GM18867 (cell line): Measurements from ENCODE around the gene BRF1.
"Not testable (repeated sequence)": the region's sequence is repeated elsewhere in the genome, so short reads cannot be mapped to it uniquely, and the experiment has no call there.

Source experiments
- ATAC-seq: cut with Tn5 transposase; IDR thresholded peaks from one replicate; pipeline ENCODE4 v1.9.1; 2021; ENCODE audit warnings: mild to moderate bottlenecking, moderate library complexity; ENCODE audit not compliant: unreplicated experiment

Gene BRF1, protein sequence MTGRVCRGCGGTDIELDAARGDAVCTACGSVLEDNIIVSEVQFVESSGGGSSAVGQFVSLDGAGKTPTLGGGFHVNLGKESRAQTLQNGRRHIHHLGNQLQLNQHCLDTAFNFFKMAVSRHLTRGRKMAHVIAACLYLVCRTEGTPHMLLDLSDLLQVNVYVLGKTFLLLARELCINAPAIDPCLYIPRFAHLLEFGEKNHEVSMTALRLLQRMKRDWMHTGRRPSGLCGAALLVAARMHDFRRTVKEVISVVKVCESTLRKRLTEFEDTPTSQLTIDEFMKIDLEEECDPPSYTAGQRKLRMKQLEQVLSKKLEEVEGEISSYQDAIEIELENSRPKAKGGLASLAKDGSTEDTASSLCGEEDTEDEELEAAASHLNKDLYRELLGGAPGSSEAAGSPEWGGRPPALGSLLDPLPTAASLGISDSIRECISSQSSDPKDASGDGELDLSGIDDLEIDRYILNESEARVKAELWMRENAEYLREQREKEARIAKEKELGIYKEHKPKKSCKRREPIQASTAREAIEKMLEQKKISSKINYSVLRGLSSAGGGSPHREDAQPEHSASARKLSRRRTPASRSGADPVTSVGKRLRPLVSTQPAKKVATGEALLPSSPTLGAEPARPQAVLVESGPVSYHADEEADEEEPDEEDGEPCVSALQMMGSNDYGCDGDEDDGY

GRCh38 chr14:105300542-105301102, at the start of gene BRF1:
Gene BRF1, minus strand, starts transcription at chr14:105301001. Its CDS starts 372 bp downstream, at chr14:105300629.
- peak; percentile 84 for ATAC-seq

- ATAC-seq: no peak
These were observed 49.2 kb upstream of the BRF1 start for GRCh38 chr14:105349992-105350391.

DNA sequence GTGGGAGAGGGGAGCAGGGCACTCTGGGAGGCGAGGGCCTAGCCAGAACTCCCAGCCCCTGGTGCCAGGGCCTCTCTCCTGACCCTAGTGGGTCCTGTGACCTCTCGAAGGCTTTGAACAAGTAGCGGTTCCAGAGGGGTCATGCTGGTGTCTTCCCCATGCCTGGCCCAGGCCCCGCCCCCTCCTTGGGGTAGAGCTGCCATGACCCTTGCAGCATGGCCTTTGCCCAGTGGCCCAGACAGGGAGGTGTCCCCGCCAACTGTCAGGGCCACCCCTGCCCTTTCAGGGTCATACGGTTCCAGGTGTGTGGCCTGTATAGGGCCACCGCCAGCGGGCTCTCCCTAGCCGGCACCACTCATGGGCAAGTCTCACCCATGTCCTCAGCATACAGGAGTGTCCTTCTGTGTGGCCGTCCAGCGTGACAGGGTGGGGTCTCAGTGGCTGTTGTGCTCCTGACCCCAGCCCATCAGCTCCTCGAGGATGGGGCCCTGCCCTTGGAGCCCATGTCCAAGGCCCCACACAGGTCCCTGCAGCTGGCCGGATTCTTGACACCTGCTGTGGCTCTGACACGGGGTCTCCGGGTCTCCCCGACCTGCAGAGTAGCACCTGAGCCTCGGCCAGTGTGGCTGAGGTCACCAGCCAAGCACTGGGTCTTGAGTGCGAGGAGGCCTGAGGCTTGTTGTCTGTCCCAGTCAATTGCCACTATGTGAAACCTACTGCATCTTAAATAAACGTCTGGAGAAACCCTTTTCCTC, 48.3 kb upstream of the BRF1 start:
- no peak for ATAC-seq

GRCh38 chr14:105348169-105348944, 47.6 kb upstream of the BRF1 start:
- no peak for ATAC-seq

DNA sequence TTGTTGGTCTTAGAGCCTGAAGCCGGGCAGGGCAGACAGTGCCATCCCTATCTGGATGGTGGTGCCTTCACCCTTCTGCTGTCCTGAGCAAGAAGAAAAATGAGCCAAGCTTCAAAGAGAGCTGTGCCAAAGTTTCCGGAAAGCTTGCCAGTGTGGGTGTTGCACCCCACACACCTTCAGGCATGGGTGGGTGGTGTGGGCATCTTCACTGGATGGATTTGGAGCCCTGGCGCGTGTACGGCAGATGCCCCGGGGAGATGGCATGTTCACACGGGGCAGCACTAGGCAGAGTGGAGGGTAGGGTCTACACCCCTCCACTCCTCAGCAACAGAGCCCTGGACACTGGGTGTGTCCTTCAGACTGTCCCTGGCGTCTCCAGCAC, 46.8 kb upstream of the BRF1 start:
- ATAC-seq: no peak

- ATAC-seq: no peak
These were observed 46.2 kb upstream of the BRF1 start for GRCh38 chr14:105346876-105347586.

- ATAC-seq: no peak
These were observed 45.4 kb upstream of the BRF1 start for GRCh38 chr14:105346200-105346533.

DNA sequence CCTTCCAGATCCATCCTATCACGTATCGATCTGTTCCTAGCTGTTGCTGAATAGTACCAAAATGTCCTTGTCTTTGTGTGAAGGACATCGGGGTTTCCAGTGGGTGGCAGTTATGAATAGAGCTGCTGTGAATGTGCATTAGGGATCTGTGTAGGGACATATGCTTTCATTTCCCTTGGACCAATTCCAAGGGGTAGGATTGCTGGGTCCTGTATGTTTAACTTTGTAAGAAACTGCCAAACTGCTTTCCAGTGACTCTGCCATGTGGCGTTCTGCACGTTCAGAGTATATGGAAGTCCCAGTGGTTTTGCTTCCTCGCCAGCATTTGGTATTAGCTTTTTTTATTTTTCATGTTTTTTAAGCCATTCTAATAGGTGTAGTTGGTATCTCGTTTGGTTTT, 42.4 kb upstream of the BRF1 start:
- no peak for ATAC-seq

DNA sequence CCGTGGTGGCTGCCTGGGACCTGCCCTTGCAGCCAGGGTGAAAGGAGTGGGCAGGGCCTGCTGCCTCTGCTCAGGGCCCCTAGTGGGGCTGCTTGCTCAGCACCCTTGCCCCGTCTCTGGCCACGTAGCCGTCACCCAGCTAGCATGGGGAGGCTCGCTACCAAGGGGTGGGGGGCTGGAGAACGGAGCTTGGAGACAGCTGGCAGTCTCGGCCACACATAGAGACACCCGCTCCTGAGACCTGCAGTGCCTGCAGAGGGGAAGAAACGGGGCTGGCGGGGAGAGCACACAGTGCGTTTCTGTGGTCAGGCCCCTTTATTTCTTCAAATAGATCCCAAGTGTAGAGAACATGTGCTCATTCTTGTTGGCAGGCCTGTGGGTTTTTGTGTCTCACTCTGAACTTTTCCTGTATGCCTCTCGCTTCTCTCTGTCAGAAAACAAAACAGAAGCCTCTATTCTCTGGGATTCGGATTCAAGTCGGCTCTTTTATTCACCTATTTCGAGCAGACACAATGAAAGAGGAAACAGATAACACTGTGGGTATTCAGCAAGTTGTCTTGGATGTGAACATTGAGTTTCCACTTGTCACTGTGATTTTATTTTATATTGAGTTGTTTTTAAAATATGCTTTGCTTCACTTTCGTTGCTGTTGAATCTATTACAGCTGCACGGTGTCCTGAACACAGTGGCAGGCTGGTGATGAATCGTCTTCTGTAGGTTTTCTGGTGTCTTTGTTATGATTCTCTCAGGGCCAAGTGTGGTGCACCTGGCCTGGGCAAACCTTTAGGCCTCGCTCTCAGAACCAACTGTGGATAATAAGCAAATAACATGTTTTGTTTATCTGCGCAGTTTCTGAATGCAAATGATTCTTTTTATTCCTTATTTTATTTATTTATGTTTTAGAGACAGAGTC, 40.3 kb upstream of the BRF1 start:
- no peak for ATAC-seq

DNA sequence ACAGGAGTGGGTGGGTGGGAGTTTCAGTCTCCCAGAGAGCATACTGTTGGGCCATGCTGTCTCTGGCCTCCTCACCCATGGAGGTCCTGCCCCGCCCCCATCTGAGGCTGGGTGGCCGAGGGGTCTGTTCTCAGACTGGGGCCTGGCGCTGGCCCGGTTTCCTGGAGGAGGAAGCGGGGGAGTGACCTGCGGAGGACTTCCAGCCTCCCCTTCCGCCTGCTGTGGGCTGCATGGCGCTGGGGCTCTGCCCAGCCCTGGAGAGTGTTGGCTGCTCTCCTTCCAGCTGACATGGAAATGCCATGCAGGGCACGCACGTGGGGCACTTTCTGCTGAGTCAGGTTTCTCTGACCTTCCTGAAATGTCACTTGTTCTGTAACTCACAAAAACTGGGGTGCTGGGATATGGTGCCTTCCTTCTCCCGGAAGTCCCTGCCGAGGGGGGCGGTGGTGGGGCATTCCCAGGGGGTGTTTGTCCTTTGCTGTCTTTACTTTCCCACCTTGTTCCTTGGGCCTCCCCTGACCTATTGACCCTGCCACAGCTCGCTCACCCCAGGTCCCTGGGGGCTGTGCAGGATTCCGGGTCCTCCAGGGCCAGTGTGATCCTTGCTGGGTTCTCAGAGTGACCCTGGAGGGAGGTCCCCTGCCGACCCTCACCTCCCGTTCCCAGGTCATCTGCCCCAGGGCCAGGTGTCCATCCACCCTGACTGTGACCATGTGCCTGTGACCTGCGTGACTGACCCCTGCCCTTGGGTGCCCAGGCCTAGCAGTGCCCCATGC, 37.4 kb upstream of the BRF1 start:
- no peak for ATAC-seq

GRCh38 chr14:105337433-105337832, 36.6 kb upstream of the BRF1 start:
- ATAC-seq: no peak

DNA sequence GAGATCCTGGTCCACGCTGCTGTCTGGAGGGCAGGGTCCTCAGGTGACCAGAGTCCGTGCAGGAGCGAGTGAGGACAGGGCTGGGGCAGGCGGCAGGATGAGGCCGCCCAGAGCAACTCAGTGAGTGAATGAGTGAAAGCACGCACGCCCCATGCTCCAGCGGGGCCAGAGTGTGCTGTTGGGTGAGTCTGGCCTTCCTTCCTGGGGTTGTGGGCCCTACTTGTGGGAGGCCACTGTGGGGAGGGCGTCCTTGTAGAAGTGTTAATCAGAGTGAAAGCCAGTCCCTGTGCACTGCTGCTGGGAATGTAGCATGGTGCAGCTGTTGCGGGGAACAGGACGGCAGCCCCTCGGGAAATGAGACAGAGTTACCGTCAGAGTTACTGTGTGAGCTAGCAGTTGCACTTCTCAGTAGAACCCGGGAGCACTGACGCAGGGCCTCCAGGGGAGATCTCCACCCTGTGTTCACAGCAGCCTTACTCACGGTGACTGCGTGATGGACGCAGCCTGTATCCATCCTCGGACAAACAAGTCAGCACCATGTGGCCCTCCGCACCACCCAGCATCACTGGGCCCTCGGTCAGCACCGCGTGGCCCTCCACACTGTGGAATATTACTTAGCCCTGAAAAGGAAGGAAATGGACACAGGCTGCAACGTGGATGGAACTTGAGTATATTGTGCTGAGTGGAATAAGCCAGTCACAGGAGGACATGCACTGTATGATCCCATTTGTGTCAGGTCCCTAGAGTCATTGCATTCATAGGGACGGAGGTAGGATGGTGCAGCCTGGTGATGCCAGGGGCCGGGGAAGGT, 35.9 kb upstream of the BRF1 start:
- no peak for ATAC-seq

DNA sequence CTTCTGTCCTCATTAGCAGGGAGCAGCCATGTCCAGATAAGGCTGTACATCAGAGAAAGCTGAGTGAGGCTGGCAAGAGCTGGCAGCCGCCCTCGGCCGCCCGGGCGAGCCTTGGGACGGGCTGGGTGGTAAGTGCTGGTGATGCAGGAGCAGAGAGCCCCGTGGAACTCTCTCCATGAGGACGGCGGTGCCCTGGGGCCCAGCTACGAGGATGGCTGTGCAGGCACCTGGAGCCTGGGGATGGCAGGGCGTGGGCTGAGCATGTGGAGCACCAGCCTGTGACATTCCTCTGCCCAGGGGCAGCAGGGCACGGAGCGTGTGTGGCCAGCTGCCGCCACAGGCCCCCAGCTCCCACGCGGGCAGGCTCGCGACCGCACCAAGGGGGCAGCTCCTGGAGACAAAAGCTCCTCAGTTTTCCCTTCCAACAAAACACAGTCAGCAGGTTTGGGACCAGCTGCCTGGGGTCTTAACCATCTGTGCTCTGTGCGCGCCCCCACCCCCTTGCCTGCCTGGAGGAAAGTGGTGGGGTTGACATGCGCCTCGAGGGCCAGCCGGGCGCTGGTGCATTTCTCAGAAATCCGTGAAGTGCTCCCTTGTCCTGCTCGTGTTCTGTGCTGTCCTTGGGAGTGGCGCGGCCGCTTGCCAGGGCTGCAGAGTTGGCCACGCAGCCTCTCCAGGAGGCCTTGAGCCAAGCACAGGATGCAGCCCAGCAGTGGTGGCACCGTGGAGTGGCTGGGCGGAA, 35.1 kb upstream of the BRF1 start:
- ATAC-seq: no peak

GRCh38 chr14:105335231-105335542, 34.4 kb upstream of the BRF1 start:
- ATAC-seq: not testable (repeated sequence)

GRCh38 chr14:105334383-105335230, 33.8 kb upstream of the BRF1 start:
- no peak for ATAC-seq
